LNCaP clone FGC (cell line): ENCODE measurements around the gene HPCAL1.

ENCODE experiments used
- DNase-seq: peaks from one replicate; pipeline ENCODE4 v3.0.0-alpha.2; 2011; ENCODE audit warnings: low read depth
- H3K4me3 ChIP-seq: 2 replicates; pipeline ENCODE4 v1.5.1; 2011; ENCODE audit warnings: mild to moderate bottlenecking, low read depth, low read length, control low read depth
- CTCF ChIP-seq: IDR thresholded peaks from 2 replicates; pipeline ENCODE4 v1.5.1; 2012; ENCODE audit warnings: mild to moderate bottlenecking; ENCODE audit not compliant: control insufficient read depth, insufficient read depth; ENCODE audit errors: extremely low read depth

The HPCAL1 gene

GRCh38 chr2:10380048-10380926, 77.6 kb downstream of the HPCAL1 start:
- no peak for TF ChIP-seq CTCF
- DNase-seq: no peak
- no peak overlapping the region for H3K4me3 ChIP-seq

GRCh38 chr2:10381997-10382353, 79.3 kb downstream of the HPCAL1 start:
- DNase-seq: no peak
- TF ChIP-seq CTCF: no peak
- no peak overlapping the region for H3K4me3 ChIP-seq

- no peak for TF ChIP-seq CTCF
- H3K4me3 ChIP-seq: no peak overlapping the region
- no peak for DNase-seq
Measured at GRCh38 chr2:10382354-10383061, 79.8 kb downstream of the HPCAL1 start.

GRCh38 chr2:10383960-10384734, 81.4 kb downstream of the HPCAL1 start:
- TF ChIP-seq CTCF: no peak
- H3K4me3 ChIP-seq: no peak overlapping the region
- no peak for DNase-seq

- no peak for TF ChIP-seq CTCF
- no peak for DNase-seq
- no peak overlapping the region for H3K4me3 ChIP-seq
Measured at GRCh38 chr2:10385501-10385900, 82.8 kb downstream of the HPCAL1 start.

GRCh38 chr2:10385933-10386773, 83.4 kb downstream of the HPCAL1 start:
- no peak overlapping the region for H3K4me3 ChIP-seq
- no peak for DNase-seq
- no peak for TF ChIP-seq CTCF
